Middle frontal gyrus (tissue), 1 donor: Measurements from ENCODE around the gene MMD.
"Not testable (repeated sequence)": the region's sequence is repeated elsewhere in the genome, so short reads cannot be mapped to it uniquely, and the experiment has no call there.

Experiments used
- DNase-seq: peaks from one replicate; pipeline ENCODE4 v3.0.0-alpha.2; 2015; ENCODE audit warnings: low spot score; ENCODE audit errors: extremely low spot score

The MMD gene

DNA sequence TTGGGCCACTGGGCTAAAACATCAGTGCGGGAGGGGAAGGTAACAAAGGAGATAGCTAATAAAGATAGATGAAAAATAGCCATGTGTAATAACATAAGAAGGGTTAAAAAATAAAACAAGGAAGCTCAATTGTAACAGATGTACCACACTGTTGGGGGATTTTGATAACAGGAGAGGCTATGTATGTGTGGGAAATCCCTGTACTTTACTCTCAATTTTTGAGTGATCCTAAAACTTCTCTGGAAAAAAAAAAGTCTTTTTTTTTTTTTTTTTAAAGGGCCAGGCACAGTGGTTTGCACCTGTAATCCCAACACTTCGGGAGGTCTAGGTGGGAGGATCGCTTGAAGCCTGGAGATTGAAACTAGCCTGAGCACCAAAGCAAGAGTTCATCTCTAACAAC is 1.9 kb upstream of the MMD start:
- DNase-seq = no peak

GRCh38 chr17:55422828-55423164 is 1.2 kb upstream of the MMD start:
- not testable (repeated sequence) for DNase-seq

DNA sequence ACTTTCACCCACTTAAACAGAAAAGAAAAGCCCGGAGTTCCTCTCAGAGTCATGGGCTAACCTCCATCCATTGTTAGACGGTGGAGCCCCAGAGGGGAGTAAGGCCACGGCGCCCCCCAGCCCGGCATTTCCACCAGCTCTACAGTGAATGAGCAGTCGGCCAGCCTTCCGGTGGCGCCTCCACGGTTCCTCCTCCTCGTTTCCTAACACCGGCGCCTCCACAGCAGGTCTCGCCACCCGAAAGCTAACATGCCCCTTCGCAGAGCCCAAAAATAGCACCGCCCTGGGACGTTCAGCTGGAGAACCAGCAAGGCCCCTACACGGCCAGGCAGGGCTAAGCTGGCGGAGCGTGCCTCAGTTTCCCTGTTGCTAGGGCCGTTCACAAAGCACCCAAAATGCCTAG is 858 bp downstream of the MMD start:
- DNase-seq = no peak

GRCh38 chr17:55420067-55420775 is 1.4 kb downstream of the MMD start:
- no peak for DNase-seq

GRCh38 chr17:55418369-55419268 is 3.0 kb downstream of the MMD start:
- DNase-seq = no peak

- DNase-seq = no peak
Observed at GRCh38 chr17:55417411-55418268, 4.0 kb downstream of the MMD start.

GRCh38 chr17:55416470-55417052 is 5.1 kb downstream of the MMD start:
- no peak for DNase-seq

- no peak for DNase-seq
Observed at GRCh38 chr17:55416000-55416399, 5.6 kb downstream of the MMD start.

GRCh38 chr17:55414983-55415382 is 6.7 kb downstream of the MMD start:
- DNase-seq = no peak

GRCh38 chr17:55413825-55414489 is 7.7 kb downstream of the MMD start:
- no peak for DNase-seq

DNA sequence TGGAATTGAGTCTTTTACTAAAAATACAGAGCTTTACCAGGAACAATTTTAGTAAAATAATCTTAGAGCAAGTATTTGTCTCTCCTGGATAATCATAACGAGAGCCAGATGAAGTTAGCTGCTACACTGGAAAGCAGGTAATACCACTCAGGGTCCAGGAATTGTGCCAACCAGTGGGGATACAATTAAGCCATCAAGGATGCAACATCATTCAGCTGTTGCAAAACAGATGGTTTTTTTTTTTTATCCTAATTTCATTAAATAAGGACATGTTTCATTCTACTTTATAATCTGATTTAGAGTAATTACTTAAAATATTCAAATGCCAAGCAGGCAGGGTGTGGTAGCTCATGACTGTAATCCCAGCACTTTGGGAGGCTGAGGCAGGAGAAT is 10.2 kb downstream of the MMD start:
- no peak for DNase-seq

DNA sequence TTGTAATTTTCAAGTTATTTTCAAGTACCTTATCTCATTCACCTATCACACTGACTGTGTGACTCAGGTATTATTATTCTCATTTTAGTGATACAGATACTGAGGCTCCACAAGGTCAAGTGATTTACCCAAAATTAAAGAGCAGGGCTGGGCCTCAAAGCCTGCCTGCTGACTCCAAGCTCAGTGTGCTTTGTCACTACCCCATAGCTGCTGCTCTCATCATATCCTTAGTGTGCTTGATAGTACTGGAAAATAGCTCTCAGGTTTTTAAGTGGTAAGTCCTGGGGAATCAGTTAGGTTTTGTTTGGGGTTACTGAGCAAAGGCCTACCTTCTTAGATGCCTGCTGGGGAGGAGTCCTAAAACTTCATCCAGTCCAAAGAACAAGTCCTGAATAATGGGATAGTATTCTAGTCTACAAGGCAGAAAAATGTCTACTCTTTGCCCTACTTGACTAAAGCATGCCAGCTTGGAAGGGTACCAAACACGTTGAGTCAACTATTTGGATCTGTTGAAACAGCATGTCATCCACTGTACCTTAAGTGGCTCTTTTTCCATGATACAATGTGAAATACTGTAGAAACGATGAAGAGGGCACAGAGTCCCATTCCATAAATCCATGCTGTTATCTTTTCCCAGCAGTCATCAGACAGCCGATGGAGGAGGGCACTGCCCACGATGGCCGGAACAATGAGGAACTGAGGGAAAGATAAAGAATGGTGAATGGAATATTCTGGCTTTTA is 10.7 kb downstream of the MMD start:
- no peak for DNase-seq

GRCh38 chr17:55409030-55409800 is 12.4 kb downstream of the MMD start:
- DNase-seq = no peak

DNA sequence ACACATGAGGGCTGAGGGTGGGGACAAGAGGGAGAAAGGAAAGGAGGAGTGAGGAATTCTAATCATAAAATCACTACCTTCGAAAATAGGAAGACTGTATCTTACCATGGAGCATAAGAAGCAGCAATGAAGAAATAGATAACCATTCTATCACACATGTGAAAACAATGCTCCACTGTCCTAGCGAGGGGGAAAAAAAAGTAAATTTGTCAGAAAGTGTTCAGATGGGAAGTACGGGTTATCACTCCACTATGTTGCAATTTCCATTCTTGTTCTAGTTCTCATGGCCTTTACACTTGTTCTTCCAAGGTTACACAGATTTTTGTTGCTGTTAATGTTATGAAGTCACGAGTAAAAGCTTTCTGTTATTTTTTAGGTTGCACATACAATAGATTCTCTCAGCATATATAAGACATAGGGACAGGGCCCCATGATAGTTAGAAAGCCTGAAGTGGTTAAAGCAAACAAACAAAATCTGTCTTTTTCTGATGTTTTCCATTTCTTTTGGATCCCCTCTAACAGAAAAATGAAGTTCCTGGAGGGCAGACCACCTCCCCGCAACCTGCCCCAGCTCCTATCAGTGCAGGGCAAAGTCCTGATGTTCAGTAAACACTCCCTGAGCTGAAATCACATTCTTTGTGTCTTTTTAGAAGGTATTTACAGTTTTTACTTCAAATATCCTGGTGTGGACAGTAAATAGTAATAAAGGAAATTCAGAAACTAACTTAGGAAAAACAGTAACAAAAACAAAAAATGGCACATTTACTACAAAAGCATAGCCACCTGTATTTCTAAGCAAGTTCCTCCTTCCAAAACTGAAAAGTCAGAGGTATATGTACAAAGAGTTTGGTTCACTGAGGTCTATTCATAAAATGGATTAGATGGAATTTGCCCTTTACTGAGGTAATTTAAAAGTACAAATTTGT is 13.7 kb downstream of the MMD start:
- no peak for DNase-seq

DNA sequence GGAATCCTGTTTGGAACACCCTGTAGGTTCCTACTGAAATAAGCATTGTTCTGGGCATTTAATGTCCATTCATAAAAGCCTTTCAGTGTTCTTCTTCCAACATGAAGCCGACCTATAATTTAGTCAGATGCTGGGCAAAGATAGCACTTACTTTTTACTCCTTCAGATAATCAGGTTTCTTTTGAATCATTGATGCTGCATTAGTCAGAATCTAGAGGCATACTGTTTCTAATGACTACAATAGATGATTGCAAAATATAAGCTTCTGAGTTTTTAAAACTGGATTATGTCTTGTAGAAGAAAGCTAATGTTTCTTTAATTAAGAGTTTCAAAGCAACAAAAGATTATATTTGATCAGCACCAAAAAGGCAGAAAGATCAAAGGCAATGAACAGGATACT is 16.0 kb downstream of the MMD start:
- no peak for DNase-seq

GRCh38 chr17:55404197-55404596 is 17.4 kb downstream of the MMD start:
- not testable (repeated sequence) for DNase-seq

- no peak for DNase-seq
Observed at GRCh38 chr17:55402374-55402773, 19.3 kb downstream of the MMD start.

- DNase-seq = no peak
Observed at GRCh38 chr17:55398689-55399088, 22.9 kb downstream of the MMD start.
